M059J (cell line): ENCODE data around the gene ENTPD1. TPM values are rescaled to one million over a fixed set of nuclear protein-coding genes. Genes with fewer than 3 reads are reported as not detected.
A peak's percentile ranks its signal among the peaks of the same experiment; 100 is the strongest.
"Not testable (repeated sequence)": the region's sequence is repeated elsewhere in the genome, so short reads cannot be mapped to it uniquely, and the experiment has no call there.

Source experiments
- DNase-seq: peaks from one replicate; pipeline ENCODE4 v3.0.0-alpha.2; 2012; ENCODE audit warnings: low read depth
- total RNA-seq: library from RNA; depleted of rRNA; stranded (reverse); fragments of >200 nt; shearing (Covaris generic); gene quantifications from 2 replicates; pipeline ENCODE4 v1.2.3, GENCODE V29; 2014

The ENTPD1 gene
- total RNA-seq, 1 experiment from 2014 or later = 0.02 TPM

- DNase-seq = peak; percentile 2
Measured at GRCh38 chr10:95758351-95759025, 2.5 kb downstream of the ENTPD1 start.

- no peak for DNase-seq
Measured at GRCh38 chr10:95759233-95759826, 3.4 kb downstream of the ENTPD1 start.

- DNase-seq = no peak
Measured at GRCh38 chr10:95761939-95762492, 6.1 kb downstream of the ENTPD1 start.

- DNase-seq = peak; percentile 12
Measured at GRCh38 chr10:95767884-95768556, 12.1 kb downstream of the ENTPD1 start.

- no peak for DNase-seq
Measured at GRCh38 chr10:95770084-95770720, 14.2 kb downstream of the ENTPD1 start.

- not testable (repeated sequence) for DNase-seq
Measured at GRCh38 chr10:95773454-95773853, 17.5 kb downstream of the ENTPD1 start.

GRCh38 chr10:95777638-95778037 lies 21.7 kb downstream of the ENTPD1 start:
- DNase-seq = not testable (repeated sequence)

GRCh38 chr10:95782318-95782717 lies 26.4 kb downstream of the ENTPD1 start:
- no peak for DNase-seq

- no peak for DNase-seq
Measured at GRCh38 chr10:95783741-95784140, 27.8 kb downstream of the ENTPD1 start.

- no peak for DNase-seq
Measured at GRCh38 chr10:95784279-95784913, 28.4 kb downstream of the ENTPD1 start.

- no peak for DNase-seq
Measured at GRCh38 chr10:95785317-95785716, 29.4 kb downstream of the ENTPD1 start.

- no peak for DNase-seq
Measured at GRCh38 chr10:95785942-95786669, 30.1 kb downstream of the ENTPD1 start.

- DNase-seq = no peak
Measured at GRCh38 chr10:95787447-95787846, 31.5 kb downstream of the ENTPD1 start.

GRCh38 chr10:95788830-95789229 lies 32.9 kb downstream of the ENTPD1 start:
- DNase-seq = no peak

GRCh38 chr10:95789902-95790301 lies 33.9 kb downstream of the ENTPD1 start:
- DNase-seq = no peak

- no peak for DNase-seq
Measured at GRCh38 chr10:95790982-95791381, 35.0 kb downstream of the ENTPD1 start.

GRCh38 chr10:95791425-95791979 lies 35.5 kb downstream of the ENTPD1 start:
- no peak for DNase-seq

GRCh38 chr10:95792211-95792780 lies 36.3 kb downstream of the ENTPD1 start:
- no peak for DNase-seq

GRCh38 chr10:95792874-95793285 lies 36.9 kb downstream of the ENTPD1 start:
- DNase-seq = no peak

GRCh38 chr10:95793401-95794045 lies 37.6 kb downstream of the ENTPD1 start:
- no peak for DNase-seq
